IPS DF 6.9 (cell line): ENCODE measurements around the gene GRAP2.

Experiments
- DNase-seq: peaks from one replicate; pipeline ENCODE4 v3.0.0-alpha.2; 2013; ENCODE audit warnings: low read depth, low spot score
- H3K27ac ChIP-seq: one replicate; pipeline ENCODE4 v1.5.1; 2013; ENCODE audit warnings: low read length, control low read depth
- H3K27me3 ChIP-seq: 2 replicates; pipeline ENCODE4 v1.6.1; 2013; ENCODE audit warnings: mild to moderate bottlenecking, low read length; ENCODE audit not compliant: control insufficient read depth, insufficient read depth
- H3K36me3 ChIP-seq: 2 replicates; pipeline ENCODE4 v1.6.1; 2013; ENCODE audit warnings: low read length; ENCODE audit not compliant: control insufficient read depth, insufficient read depth
- H3K4me1 ChIP-seq: 2 replicates; pipeline ENCODE4 v1.6.1; 2013; ENCODE audit warnings: low read length; ENCODE audit not compliant: control insufficient read depth, insufficient read depth
- H3K4me3 ChIP-seq: 2 replicates; pipeline ENCODE4 v1.5.1; 2013; ENCODE audit warnings: mild to moderate bottlenecking, low read length
- H3K9me3 ChIP-seq: 2 replicates; pipeline ENCODE4 v1.6.1; 2013; ENCODE audit warnings: low read length, inconsistent platforms; ENCODE audit not compliant: control insufficient read depth, insufficient read depth
- WGBS: extraction: QIAGEN DNeasy Blood & Tissue Kit; methylation state at CpG from one replicate; pipeline ENCODE4 v1.1.7; 2013; ENCODE audit warnings: mixed read lengths, missing lambda C conversion rate; ENCODE audit not compliant: insufficient read length, insufficient coverage; 5-methylcytosine and 5-hydroxymethylcytosine counted together

GRAP2 gene

DNA sequence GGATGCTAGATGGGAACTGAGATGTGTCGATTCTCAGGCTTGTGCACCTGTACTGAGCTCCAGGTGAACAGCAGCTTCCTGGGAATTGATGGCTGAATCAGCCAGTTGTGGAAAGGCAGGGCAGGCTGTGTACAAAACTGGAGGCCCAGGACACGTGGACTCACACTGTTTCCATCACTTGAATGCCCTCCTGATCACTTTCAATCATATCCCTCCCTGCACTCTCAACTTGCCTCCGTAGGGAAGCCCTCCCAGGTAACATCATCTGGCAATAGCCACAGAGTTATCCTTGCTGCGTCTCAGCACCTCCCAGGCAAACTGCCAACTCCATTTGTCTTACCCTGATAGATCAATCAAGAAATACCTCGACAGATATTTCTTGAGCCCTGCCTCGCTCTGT is 104.0 kb downstream of the GRAP2 start:
- no peaks in the 10 kb centered on the region for H3K9me3 ChIP-seq
- H3K36me3 ChIP-seq = no peaks in the 10 kb centered on the region
- no peak overlapping the region for H3K4me3 ChIP-seq
- H3K4me1 ChIP-seq = peaks cover 13% of the 10 kb centered on the region
- WGBS = no CpG with 5 or more reads among the region's 6 CpGs
- no peaks in the 10 kb centered on the region for H3K27me3 ChIP-seq
- no peak overlapping the region for H3K27ac ChIP-seq
- DNase-seq = no peak

DNA sequence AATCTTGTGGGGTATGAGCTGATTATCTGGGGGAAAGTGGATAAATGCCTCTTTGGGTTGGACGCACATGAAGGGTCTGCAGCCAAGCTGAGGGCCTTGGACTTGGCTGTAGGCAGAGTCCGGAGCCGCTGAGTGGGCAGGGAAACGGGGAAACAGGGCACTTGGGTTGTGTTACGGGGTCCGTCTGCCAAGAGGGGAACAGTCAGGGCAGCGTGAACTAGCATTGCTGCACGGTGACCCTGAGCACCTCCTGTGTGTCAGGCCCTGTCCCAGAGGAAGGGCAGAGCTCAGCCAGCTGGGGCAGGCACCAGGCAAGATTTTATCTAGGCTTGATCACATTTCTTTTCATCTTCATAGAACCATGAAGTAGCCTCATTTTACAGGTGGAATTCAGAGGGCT is 105.8 kb downstream of the GRAP2 start:
- peaks cover 13% of the 10 kb centered on the region for H3K4me1 ChIP-seq
- no CpG with 5 or more reads among the region's 8 CpGs for WGBS
- DNase-seq = no peak
- no peaks in the 10 kb centered on the region for H3K27me3 ChIP-seq
- H3K4me3 ChIP-seq = no peak overlapping the region
- H3K27ac ChIP-seq = no peak overlapping the region
- H3K36me3 ChIP-seq = no peaks in the 10 kb centered on the region
- H3K9me3 ChIP-seq = no peaks in the 10 kb centered on the region

DNA sequence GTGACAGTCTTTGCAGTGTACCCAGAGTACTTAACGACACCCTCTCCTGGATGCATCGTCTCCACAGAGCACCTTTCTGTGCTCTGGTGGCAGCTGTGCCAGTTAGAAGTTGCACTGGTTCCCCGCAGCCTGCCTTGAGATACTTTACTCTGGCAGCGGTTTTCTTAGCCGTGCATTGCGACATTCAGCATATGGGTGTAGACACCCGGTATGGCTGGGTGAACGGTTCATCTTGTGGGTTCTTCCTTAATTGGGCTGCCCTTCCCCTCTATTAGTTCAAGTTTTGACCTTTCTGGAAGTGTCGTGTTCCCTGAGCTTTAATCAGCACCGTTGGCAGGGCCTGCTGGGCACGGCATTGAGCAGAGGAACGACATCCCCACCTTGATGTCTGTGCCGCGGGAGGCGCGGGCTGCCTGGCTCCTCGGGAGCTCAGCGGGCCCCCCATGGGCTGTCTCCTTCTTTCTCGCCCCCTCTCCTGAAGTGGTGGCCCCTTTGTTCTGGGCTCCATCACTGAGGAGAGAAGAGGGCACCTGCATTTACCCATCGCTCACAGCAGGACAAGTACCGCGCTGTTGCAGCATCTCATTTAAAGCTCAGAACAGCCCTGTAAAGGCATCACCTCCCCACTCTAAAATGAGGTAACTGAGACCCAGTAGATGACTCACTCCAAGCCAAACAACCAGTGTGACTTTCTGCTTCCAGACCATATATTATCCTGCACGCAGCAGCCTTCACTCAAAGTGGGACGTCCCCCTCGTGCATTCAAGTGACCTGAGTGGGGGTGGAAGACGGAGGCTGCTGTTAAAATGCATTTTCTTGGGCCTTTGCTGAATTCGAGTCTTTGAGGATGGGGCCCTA is 107.2 kb downstream of the GRAP2 start:
- peaks cover 7% of the 10 kb centered on the region; the same call in 1 of the 2 replicates for H3K4me1 ChIP-seq
- no peaks in the 10 kb centered on the region for H3K36me3 ChIP-seq
- no peaks in the 10 kb centered on the region for H3K9me3 ChIP-seq
- no peak overlapping the region for H3K27ac ChIP-seq
- no CpG with 5 or more reads among the region's 27 CpGs for WGBS
- no peak for DNase-seq
- H3K27me3 ChIP-seq = no peaks in the 10 kb centered on the region
- no peak overlapping the region for H3K4me3 ChIP-seq

DNA sequence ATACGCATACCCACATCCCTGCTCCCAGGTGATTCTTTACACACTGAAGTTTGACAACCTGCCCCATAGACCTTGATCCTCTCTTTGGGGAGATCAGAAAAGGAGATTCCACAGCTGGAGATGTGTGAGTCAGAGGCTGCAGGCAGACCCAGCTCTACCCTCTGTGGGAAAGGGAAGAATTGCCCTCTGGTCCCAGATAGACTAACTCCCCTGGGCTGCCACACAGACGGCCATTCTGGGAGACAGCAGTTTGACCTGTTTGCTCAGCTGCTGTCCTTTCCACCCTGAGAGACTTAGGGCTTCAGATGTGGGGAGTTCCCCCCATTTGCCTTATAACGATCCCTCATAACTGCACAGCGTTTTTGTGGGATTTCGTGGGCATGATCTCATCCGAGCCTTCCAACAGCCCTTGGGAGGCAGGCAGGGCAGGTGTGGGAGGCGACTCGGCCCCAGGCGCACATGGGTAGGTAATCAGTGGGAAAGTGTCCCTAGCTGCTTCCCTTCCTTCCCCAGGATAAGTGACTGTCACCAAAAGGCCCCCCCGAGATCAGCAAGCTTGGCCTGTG is 107.9 kb downstream of the GRAP2 start:
- Histone ChIP-seq H3K4me1 (peaks cover 7% of the 10 kb centered on the region; the same call in 1 of the 2 replicates), H3K27ac (no peak overlapping the region), H3K9me3 (no peaks in the 10 kb centered on the region), H3K4me3 (no peak overlapping the region), H3K36me3 (no peaks in the 10 kb centered on the region), H3K27me3 (no peaks in the 10 kb centered on the region)
- WGBS = no CpG with 5 or more reads among the region's 10 CpGs
- no peak for DNase-seq

DNA sequence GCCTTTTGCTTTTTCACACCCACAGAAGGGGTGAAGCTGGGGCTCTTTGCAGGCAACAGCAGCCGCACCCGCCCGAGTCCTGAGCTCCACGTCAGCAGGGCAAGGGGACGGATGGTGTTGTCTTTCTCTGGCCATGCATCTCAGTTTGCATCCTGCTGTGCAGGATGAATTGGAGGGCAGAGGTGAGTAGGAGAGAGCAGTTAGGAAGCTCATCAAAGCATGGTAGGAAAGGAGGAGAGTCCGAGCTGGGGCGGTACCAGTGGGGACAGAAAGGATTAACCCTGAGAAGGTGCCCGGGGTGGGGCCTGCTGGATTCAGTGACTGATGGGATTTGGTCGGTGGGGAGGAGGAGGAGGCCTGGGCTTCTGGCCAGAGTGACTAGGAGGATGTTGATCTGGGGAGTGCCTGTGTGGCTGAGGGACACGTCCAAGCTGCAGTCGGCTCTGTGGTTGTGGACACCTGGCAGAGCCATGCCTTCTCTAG is 108.4 kb downstream of the GRAP2 start:
- Histone ChIP-seq H3K4me3 (no peak overlapping the region), H3K27me3 (no peaks in the 10 kb centered on the region), H3K9me3 (no peaks in the 10 kb centered on the region), H3K27ac (no peak overlapping the region), H3K4me1 (peaks cover 7% of the 10 kb centered on the region; the same call in 1 of the 2 replicates), H3K36me3 (no peaks in the 10 kb centered on the region)
- no CpG with 5 or more reads among the region's 11 CpGs for WGBS
- DNase-seq = peak; percentile 43

DNA sequence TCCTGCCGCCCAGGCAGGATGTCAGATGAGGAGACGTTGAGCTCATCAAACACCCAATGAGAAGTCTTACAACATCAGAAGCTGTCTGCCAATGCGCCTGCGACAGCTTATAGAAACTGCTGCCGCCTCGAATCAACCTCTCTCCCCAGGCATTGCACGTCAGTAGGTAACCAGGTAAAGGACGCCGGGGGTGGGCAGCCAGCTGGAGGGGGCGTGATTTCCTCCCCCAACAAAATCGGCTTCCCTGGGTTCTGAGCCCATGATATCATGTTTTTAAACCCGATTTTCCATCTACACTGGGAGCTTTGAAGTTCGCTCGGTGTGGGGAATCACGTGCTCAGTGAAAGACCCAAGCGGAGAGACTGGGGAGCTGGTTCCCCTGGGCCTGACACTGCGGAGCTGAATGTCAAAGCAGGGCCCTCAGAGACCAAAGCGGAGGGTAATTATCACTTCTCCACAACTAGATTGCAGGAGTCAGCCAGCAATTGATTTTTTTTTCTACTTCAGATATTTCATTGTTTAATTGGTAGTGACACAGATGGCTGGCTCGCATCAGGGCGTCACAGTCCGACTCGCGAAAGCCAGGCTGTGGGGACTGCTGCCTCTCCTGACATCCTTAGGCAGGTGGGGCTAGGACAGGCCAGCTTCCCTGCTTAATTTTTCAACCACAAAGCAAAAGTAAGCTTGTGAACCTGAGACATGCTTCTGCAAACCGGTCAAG is 109.2 kb downstream of the GRAP2 start:
- Histone ChIP-seq H3K4me1 (peaks cover 7% of the 10 kb centered on the region; the same call in 1 of the 2 replicates), H3K27ac (no peak overlapping the region), H3K27me3 (no peaks in the 10 kb centered on the region), H3K36me3 (no peaks in the 10 kb centered on the region), H3K9me3 (no peaks in the 10 kb centered on the region), H3K4me3 (no peak overlapping the region)
- no peak for DNase-seq
- WGBS = no CpG with 5 or more reads among the region's 24 CpGs

DNA sequence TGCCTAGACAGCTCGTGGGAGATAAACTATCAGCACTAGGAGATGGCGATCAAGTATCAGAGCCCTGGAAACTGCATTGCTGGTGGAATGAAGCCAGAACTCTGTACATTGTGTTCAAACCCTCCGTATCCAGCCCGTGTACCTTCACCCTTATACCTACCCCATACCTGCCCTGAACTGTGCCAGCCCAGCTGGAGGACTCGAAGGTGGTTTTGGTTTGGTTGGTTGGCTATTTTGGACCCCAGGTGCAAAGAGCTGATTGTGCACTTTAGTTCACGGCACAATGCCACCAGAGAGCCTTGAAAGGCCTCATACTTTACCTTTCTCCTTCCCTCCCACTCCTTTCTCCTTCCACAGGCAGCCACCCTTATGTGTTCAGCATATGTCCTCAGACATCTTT is 109.9 kb downstream of the GRAP2 start:
- no peak overlapping the region for H3K27ac ChIP-seq
- no peak overlapping the region for H3K4me3 ChIP-seq
- no peaks in the 10 kb centered on the region for H3K27me3 ChIP-seq
- H3K9me3 ChIP-seq = no peaks in the 10 kb centered on the region
- peaks cover 7% of the 10 kb centered on the region; the same call in 1 of the 2 replicates for H3K4me1 ChIP-seq
- no peak for DNase-seq
- H3K36me3 ChIP-seq = no peaks in the 10 kb centered on the region
- WGBS = no CpG with 5 or more reads among the region's 6 CpGs

DNA sequence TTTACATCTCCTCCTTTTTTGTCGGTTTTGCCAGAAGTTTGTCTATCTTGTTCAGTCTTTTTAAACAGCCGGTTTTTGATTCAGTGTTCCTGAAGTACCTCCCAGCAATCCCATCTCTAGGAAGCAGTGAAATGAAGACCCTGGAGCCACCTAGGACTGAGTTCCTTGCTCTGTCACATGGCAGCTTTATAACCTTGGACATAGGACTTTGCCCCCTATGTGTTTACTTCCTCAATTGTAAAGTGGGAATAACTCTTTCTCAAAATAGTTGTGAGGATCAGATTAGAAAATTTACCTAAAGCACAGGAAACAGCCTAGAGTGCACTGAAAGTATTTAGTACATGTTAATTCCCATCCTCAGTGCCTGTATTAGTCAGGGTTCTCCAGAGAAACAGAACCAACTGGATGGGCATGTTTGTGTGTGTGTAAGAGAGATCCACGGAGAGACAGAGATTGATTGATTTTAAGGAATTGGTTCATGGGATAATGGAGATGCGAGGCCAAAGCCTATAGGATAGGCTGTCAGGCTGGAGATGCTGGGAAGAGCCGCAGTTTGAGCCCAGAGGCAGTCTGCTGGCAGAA is 113.9 kb downstream of the GRAP2 start:
- 0 out of 2 replicates have a peak, but pooled peaks cover 6% of the 10 kb centered on the region for H3K36me3 ChIP-seq
- H3K27me3 ChIP-seq = no peaks in the 10 kb centered on the region
- no CpG with 5 or more reads among the region's 5 CpGs for WGBS
- H3K4me3 ChIP-seq = no peak overlapping the region
- no peak overlapping the region for H3K27ac ChIP-seq
- no peak for DNase-seq
- no peaks in the 10 kb centered on the region for H3K9me3 ChIP-seq
- 0 out of 2 replicates have a peak, but pooled peaks cover 1% of the 10 kb centered on the region for H3K4me1 ChIP-seq

DNA sequence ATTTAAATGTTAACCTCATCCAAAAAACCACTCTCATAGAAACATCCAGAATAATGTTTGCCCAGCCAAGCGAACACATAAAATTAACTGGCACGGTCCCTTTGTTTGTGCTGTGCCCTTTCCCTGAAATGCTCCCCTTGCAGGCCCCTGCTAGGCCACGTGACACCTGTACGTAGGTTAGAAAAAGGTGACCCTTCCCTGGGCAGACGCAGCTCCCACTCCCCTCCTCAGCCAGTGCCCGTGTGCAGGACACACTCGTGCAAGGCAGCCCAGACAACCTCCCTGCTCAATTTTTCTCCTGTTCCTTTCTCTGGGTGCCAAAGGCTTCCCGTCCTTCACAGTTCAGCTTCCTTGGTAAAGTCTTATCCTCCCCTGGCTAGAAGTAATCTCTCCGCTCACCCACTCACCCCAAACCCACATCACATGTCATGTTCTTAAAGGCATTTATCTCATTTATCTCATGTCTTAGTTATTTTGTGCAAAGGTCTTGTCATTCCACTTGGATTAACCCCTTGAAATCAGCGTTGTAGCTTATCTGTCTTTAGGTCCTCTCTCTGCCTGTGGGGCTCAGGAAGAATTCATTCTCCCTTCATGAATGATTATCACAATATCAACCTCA is 114.6 kb downstream of the GRAP2 start:
- no peaks in the 10 kb centered on the region for H3K4me1 ChIP-seq
- no peaks in the 10 kb centered on the region for H3K27me3 ChIP-seq
- WGBS = no CpG with 5 or more reads among the region's 10 CpGs
- no peak for DNase-seq
- H3K36me3 ChIP-seq = 0 out of 2 replicates have a peak, but pooled peaks cover 7% of the 10 kb centered on the region
- no peak overlapping the region for H3K4me3 ChIP-seq
- H3K27ac ChIP-seq = no peak overlapping the region
- no peaks in the 10 kb centered on the region for H3K9me3 ChIP-seq

DNA sequence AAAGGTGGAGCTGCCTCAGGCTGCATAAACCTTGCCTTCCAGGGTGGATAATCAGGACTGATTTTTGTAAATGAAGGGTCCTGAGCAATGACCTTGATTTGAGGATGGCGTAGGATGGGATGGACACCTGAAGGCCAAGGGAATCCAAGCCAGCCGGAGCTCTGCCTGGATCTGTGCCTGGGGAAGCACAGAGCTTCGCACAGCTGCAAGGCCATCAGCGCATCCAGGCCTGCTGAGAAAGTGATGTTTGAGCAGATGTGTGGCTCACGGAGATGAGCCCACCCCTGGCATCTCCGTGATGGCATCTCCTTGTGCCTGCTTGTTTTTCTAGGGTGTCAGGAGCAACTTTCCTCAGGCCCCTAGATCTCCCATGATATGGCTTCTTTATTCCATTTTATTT is 117.2 kb downstream of the GRAP2 start:
- Histone ChIP-seq H3K27ac (no peak overlapping the region), H3K27me3 (no peaks in the 10 kb centered on the region), H3K4me1 (no peaks in the 10 kb centered on the region), H3K9me3 (no peaks in the 10 kb centered on the region), H3K36me3 (peaks cover 14% of the 10 kb centered on the region), H3K4me3 (no peak overlapping the region)
- DNase-seq = no peak
- WGBS = no CpG with 5 or more reads among the region's 6 CpGs
